HG03066 (cell line): ENCODE results near the gene RASSF3.
"Not testable (repeated sequence)": the region's sequence is repeated elsewhere in the genome, so short reads cannot be mapped to it uniquely, and the experiment has no call there.

Experiments
- ATAC-seq: cut with Tn5 transposase; IDR thresholded peaks from one replicate; pipeline ENCODE4 v1.9.1; 2021; ENCODE audit warnings: low read depth; ENCODE audit not compliant: unreplicated experiment

RASSF3 gene

GRCh38 chr12:64631197-64631596, 20.9 kb downstream of the RASSF3 start:
- ATAC-seq: no peak

GRCh38 chr12:64633011-64633939, 23.0 kb downstream of the RASSF3 start:
- no peak for ATAC-seq

GRCh38 chr12:64633940-64634337, 23.6 kb downstream of the RASSF3 start:
- ATAC-seq: no peak

- ATAC-seq: no peak
These were observed 24.3 kb downstream of the RASSF3 start for GRCh38 chr12:64634508-64635092.

GRCh38 chr12:64635356-64635998, 25.2 kb downstream of the RASSF3 start:
- ATAC-seq: no peak

- no peak for ATAC-seq
These were observed 26.6 kb downstream of the RASSF3 start for GRCh38 chr12:64636856-64637255.

GRCh38 chr12:64639466-64639865, 29.2 kb downstream of the RASSF3 start:
- ATAC-seq: no peak

- no peak for ATAC-seq
These were observed 36.0 kb downstream of the RASSF3 start for GRCh38 chr12:64646318-64646717.

- no peak for ATAC-seq
These were observed 39.2 kb downstream of the RASSF3 start for GRCh38 chr12:64649487-64649886.

- ATAC-seq: no peak
These were observed 40.5 kb downstream of the RASSF3 start for GRCh38 chr12:64650762-64651161.

GRCh38 chr12:64652346-64652745, 42.1 kb downstream of the RASSF3 start:
- no peak for ATAC-seq

- no peak for ATAC-seq
These were observed 42.8 kb downstream of the RASSF3 start for GRCh38 chr12:64653123-64653522.

GRCh38 chr12:64653907-64654306, 43.6 kb downstream of the RASSF3 start:
- not testable (repeated sequence) for ATAC-seq

- no peak for ATAC-seq
These were observed 44.8 kb downstream of the RASSF3 start for GRCh38 chr12:64655141-64655540.

- ATAC-seq: no peak
These were observed 46.1 kb downstream of the RASSF3 start for GRCh38 chr12:64656429-64656828.

GRCh38 chr12:64658892-64659481, 48.7 kb downstream of the RASSF3 start:
- ATAC-seq: no peak

- no peak for ATAC-seq
These were observed 50.1 kb downstream of the RASSF3 start for GRCh38 chr12:64660237-64661018.

GRCh38 chr12:64663015-64663414, 52.7 kb downstream of the RASSF3 start:
- ATAC-seq: no peak

- peak; percentile 31 for ATAC-seq
These were observed 55.2 kb downstream of the RASSF3 start for GRCh38 chr12:64665514-64665913.
